RPMI8226 (cell line): ENCODE results near the gene TGFBR3.

Source experiments
- DNase-seq: peaks from one replicate; pipeline ENCODE4 v3.0.0-alpha.2; 2015

The TGFBR3 gene

DNA sequence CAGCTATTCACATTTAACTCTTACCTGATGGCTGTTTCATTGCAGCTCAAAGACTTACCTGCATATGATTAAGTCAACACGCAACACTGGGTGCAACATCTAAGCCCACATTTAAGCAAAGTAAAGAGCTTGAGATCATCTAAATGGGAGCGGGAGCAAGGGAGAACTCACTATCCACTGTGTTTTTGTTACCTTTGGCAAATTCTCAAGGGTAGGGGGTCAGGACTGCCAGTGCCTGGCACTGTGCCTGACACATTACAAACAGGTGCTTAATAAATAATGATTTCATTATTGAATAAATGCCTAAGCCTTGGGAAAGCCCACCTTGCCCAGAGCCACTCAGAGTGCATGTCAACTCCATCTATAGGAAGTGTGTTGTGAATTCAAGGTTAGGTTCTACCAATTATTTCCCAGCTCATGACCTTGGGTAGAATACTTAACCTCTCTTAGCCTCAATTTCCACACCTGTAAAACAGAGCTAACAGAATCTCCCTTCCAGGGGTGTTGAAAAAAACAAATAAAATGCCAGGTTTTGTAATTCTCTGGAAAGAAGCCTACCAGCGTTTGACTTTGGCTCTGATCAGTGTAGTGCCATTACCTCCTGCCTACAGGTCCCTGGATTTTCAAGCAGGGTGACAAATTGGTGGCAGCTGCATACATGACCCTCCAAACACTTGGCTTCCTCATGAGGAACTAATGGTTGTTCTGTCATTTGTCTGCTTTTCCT is 109.7 kb downstream of the TGFBR3 start:
- DNase-seq, result no peak

DNA sequence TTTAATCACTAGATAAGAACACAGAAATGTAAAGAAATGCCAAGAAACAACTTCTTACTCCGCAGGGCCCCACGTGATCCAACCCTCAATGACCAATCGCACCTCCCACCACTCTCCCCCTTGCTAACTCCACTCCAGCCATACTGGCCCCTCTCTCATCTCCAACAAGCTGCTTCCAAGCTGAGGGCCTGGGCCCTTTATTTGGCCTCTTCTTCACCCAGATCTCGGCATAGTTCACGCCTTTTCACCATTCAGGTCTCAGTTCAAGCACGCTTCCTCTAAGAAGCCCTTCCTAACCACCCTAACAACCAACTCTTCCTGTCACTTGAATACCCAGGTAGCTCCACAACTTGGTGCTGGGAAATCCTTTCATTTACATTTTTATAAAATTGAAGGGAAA is 110.7 kb downstream of the TGFBR3 start:
- no peak for DNase-seq

DNA sequence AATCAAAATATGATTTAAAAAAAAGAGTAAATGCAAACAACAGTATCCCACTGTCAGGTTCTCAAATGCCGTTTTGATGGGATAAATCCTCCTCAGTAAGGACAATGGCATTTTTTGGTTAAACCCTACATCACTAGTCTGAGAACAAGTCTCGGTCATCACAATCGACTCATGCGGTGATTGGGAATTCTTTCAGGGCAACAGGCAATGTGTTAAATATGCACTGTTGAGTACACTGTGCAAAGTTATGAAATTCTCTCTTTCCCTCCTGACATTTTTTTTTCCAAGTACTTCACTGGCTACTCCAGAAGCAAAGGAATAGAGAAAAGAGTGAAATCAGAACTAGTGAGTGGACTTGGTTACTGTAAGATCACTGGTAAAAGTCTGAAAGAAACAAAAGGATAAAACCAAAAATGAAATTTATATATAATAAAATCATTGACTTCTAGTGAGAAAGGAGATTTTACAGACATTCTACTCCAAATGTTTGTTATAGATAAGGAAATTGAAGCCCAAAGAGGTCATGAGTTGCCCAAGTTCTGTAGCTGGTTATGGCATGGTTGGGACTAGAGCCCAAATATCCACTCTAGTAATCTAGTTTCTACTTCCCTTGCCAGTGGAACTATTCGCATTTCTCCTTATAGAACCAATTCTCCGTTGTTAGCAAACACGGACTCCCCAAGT is 111.3 kb downstream of the TGFBR3 start:
- no peak for DNase-seq

DNA sequence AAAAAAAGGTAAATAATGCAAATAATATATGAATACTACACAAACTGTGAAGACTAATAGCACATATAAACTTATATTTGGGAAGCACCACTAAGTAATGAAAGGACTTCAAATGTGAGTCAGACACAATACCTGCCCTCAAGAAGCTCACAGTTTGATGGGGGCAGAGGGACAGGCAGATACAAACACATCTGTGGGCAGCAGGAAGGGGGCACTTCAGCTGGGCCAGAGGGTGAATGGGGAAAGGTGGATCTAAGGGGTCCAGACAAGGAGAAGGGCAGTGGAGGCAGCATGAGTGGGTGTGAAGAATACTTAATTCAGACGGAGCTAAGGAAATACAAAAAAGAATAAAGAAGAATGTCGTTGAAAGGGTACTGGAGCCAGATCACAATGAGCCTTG is 114.2 kb downstream of the TGFBR3 start:
- DNase-seq, result no peak

DNA sequence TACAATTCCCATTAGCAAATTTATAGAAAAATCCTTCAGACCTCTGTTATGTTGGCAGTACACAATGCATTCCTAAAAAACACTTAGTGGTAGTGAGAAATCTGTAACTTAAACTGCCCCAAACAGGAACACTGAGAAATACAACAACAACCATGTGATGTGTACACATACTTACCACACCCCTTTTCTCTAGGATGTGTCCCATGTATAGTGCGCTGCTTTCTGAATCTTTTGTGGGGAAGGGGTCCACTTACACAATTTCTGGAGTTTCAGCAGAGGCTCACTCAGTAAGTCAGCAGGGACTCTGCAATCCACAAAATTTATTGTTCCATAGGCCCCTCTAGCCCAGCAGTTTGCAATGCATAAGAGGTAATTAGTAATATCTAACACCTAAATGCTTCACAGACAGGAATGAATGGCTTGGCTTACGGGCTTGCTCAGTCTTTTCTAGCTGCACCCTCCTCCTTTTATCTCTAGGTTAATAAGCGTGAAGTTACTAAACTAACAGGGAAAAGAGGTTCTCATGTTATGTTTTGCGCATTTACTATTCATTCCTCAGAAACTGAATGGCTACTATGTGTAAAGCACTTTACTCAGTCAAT is 115.2 kb downstream of the TGFBR3 start:
- DNase-seq, result no peak

DNA sequence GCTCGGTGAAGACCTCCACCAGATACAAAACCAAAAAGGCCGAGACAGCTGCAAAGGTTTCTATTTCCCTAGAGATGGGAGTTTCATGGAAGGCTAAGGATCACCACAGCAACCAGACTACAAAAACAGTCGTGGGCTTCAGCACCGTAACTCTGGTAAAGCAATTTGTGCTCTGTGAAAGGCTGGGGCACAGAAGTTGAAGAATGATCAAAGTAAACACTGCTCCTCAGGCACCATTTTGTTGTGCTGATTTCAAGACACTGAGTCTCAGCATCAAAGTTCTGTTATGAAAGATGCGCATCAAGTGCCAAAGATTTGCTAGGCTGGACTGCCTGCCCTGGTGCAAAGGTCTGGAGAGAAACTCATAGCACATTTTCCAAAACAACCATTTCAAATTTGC is 116.2 kb downstream of the TGFBR3 start:
- DNase-seq, result no peak

DNA sequence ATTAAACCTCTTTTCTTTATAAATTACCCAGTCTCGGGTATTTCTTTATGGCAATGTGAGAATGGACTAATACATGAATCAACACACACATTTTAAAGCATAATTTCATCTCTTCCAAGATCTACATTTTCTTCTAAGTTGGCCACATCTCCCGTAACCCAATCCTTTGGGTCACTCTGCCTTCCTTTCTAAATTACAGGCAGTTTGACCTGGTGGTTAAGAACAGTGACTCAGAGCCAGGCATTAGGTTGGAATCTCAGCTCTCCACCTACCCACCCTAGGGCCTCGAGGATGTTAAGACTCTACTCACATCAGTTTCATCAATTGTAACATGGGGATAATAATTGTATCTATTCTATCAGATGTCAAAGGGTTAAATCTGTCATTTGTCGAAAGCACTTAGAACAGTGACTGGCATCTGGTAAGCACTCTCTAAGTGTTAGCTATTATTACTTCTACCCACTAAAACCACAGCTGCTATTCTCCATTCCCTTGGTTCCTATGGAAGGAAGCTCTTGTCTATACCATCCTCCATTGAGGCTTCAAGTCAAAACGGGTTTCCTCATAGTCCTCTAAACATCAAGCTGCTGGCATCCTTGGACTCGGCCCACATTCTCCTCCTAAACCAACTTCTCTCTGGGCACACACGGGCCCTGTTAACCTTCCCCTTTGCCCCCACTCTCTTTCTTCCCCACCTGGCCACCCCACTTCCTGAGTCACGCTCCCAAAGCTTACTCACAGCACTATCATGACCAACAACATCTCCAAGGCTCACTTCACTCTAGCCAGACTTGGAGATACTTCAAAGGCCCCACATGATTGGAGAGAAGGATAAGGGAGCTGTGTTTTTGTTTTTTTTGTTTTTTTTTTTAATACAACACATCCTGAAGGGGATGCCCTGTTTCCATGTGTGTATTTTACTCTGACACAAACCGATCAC is 116.9 kb downstream of the TGFBR3 start:
- no peak for DNase-seq

DNA sequence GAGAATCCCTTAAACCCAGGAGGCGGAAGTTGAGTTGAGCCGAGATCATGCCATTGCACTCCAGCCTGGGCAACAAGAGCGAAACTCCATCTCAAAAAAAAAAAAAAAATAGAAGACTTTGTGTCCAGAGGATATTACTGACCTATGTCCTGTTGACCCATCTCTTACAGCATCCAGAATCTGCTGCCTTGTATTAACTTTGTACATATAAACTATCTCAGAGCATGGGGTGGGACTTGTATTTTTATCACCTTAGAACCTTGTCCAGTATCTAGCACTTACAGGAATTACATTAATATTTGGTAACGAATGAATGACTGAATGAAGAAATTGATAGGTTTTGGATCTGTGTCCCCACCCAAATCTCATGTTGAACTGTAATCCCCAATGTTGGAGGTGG is 117.8 kb downstream of the TGFBR3 start:
- no peak for DNase-seq

DNA sequence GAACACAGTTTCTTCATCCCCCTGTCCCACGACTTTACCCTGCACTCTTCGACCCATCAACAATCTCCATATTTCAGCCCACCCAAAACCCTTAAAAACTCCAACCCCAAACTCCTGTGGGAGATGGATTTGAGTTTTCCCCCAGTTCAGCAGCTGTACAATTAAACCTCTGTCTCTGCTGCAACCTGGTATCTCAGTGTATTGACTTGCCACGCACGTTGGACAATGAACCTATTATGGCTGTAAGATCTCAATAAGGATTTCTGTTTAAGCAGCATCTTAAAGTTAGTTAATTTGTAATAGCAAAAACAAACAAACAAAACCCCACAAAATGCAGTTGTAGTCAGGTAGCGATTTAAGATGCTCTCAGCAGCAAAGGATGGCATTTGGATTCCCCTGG is 119.1 kb downstream of the TGFBR3 start:
- DNase-seq, result no peak

DNA sequence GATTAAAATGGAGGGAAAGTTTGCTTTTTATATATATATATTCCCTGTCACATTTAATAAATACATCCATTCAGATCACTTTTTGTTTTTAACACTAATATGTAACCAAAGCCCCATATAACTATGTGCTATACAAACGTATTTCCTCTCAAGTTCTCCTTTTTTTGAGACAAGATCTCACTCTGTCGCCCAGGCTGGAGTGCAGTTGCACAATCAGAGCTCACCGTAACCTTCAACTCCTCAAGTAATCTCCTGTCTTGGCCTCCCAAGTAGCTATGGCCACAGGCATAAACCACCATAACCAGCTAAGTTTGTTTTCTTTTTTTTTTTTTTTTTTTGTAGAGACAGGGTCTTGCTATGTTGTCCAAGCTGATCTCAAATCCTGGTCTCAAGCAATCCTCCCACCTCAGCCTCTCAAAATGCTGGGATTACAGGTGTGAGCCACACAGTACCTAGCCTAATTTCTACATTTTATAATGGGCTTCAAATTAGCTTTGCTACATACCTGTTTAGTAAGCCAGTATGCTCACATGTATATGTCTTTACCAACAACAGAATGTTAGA is 120.0 kb downstream of the TGFBR3 start:
- DNase-seq, result no peak

DNA sequence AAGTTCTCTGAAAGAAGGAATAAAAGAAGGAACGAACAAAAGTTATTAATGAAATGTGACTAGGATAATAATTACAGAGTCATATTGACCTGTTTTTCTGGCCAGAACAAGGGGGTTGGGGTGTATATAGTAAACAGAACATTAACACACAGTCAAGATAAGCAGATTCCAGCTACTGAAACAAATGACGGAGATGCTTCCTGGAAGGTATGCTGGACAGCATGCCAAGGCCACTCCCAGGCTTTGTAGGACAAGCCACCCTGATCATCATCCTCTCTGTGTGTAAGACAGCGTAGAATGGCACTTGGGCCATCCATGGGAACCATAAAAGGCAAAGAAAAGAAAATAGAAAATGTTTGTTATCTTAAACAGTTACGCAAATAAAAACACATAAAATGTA is 120.7 kb downstream of the TGFBR3 start:
- DNase-seq, result no peak

DNA sequence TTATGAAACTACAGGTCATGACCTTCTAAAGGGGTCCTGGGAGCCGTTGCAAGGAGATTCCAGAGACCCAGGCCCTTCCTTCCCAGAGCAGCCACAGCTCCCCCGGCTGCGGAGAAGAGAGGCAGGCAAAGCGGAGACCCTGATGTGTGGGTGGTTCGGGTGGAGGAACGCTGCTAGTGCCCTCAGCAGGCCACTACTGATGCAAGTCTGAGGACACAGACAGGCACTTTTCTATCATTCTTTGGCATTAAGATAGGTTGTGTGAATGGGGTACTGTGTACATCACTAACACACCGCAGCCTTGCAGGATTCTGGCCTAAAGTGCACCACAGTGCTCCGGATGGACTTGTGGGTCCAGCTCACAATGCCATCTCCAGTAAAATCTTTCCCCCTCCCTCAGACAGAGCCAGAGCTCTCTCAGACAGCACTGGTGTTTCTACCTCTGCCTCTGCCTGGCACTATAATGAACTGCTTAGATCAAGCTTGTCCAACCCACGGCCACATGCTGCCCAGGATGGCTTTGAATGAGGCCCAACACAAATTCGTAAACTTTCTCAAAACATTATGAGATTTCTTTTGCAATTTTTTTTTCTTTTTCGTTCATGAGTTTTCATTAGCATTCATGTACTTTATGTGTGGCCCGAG is 121.4 kb downstream of the TGFBR3 start:
- no peak for DNase-seq

DNA sequence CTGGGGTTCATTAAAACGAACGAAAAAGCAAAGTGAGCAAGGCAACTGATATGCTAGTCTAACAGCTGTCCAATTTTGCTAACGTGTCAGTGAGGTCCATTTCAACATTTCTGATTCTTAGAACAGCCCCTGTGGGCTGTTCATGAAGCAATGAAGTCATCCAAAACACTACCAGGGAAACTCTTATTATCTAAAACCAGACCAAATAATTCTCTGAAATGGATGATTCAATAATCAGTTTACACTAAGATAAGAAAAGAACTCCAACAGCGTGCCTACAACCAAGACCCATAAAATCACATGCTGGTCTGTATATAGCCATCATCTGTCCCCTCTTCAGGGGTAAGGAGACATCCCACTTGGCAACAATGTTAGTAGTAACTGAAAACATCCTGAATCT is 122.7 kb downstream of the TGFBR3 start:
- DNase-seq, result no peak

DNA sequence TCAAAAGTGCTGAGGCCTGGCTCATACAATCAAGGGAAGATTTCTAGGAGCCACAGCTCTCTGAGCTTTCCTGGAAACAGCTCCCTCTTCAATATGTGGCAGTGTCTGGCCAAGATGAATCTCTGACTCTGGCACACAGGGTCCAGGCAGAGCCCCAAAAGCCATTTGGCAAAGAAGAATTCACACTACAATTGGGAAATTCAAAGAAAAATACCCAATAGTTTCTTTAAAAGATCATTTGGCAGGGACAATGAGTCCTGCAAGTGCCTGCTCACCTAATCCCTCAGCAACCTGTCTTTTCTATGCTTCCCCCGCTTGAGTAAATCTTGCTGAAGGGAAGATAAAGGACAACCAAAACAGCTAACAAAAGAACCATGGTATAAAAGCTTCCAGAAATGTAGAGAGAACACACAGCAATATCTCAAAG is 124.6 kb downstream of the TGFBR3 start:
- DNase-seq, result no peak

DNA sequence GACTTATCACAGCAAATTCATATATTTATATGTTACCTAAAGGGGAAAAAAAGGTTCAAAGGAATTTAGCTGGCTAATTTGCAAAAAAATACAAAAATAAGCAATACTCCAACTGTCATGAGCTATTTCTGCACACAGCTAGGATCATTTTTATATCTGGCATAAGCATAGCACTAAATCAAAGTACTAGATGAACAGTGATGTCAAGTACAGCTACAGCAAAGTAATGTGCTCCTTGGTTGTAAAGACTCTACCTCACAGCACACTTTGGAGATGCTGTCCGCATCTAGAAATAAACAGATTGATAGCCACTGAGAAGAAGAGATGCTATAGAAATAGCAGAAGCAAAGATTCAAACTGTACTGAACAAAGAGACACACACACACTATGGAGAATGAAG is 125.4 kb downstream of the TGFBR3 start:
- DNase-seq, result no peak

DNA sequence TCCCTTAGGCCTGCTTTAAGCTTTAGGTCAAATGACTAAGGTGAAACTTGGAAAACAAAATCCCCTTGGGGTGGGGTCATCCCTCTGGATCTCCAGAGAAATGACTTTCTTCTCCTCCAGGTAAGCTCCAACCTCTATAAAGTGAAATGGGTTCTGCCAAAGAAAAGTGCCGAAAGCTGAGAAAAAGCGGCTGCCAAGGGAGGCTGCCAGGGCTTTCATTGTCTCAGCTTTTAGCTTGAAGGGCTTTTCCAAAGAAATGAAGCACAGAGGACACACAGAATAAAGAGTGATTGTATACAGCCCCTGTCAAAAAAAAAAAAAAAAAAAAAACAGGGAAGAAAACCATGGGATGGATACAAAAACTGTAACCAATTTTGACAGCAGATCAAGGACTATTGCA is 126.9 kb downstream of the TGFBR3 start:
- no peak for DNase-seq

DNA sequence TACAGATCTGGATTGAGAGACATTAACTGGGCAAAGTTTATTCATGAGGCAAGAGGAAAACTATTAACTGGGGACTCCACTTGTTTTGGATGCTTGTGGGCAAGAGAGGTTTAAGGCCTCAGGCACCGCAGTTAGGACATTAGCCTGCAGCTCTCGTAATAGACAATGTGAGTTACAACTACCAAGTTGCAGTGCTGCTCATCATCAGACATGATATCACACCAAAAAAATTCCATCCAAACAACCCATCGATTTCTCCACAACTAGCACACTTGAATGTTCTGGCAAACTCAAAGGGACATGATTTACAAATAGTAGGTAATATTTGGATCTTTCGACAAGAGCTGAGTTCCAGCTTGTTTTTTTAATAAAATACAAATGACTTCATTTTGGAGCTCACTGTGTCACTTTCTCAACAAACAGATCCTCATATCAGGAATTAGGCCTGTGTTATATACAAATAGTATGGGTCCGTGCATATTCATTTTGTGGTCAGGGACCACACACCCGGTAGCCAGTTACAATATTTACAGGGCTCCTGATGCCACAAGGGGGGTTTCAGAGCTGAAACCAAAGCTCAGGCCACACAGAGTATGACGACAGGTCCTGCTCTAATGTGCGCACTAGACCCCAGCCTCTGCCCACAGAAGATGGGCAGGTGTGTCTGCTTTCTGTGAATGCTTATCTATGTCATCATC is 128.0 kb downstream of the TGFBR3 start:
- DNase-seq, result no peak

DNA sequence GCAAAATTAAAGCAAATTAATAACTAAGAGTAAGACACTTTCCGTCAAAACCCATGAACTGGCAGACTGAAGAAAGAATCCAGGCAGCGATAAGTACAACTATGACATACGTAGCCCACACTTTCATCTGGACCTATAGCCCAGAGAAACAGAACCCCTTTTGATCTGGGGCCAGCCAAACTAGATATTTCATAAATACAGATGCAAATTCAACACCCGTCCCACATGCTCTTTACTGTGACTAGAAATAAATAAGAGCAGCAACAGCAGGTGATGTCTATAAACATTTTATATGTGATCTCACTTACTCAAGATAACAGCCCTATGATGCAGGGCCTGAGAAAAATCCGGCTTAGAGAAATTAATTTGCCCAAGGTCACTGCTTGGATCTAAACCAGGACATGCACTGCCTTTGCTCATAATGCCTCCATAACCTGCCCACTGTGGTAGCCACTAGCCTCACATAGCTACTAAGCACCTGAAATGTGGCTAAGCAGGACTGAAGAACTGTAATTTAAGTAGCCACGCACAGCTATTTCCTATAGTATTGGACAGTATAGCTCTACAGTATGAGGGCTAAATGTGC is 130.2 kb downstream of the TGFBR3 start:
- no peak for DNase-seq

DNA sequence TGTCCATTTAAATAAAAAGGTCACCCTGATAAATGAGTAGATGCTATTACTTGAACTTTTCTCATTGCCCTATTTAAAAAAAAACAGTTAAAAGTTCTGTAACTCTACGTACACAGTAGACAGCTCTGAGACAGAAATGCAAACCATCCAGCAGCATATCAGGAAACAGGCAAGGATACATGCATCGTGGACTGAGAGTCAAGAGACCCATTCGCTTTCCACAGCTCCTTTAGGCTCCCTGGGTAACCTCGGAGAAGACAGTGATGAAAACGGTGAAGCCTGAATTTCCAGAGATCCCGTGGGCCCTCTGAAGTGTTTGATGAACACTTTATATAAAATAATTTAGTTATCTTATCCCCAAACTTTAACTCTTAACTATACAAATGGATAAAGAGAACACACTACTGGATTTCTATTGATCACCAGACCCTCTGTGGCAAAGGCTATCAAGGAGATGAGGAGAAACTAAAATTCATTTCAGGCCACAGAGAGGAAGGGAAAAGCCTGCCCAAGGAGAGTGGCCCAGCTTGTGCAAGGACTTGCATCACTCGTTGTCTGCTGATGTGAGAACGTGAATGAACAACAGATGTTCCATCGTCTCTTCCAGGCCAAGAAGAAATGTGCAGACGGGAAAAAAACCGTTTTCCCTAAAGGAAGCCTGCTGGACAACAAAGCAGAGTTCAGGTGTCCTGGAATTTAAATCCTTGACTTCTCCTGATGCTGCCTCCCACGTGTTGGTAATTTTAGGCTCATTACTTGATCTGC is 131.0 kb downstream of the TGFBR3 start:
- no peak for DNase-seq

DNA sequence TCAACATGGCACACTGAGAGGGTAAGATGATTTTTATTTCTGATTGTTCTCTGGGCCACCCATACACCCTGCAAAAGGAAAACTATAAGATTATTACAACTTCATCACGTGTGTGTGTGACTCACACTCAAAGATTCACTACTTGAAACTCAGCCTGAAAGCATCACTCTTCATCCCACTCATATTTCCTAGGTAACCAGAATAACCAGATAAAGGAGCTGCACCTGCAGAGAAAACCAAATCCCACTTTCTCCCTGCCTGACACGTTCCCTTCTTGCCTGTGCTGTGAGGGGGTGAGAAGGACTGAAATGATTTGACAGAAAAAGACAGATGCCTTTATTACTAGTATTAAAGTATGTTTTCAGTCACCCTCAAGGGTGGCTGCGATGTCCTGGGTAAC is 131.6 kb downstream of the TGFBR3 start:
- no peak for DNase-seq

DNA sequence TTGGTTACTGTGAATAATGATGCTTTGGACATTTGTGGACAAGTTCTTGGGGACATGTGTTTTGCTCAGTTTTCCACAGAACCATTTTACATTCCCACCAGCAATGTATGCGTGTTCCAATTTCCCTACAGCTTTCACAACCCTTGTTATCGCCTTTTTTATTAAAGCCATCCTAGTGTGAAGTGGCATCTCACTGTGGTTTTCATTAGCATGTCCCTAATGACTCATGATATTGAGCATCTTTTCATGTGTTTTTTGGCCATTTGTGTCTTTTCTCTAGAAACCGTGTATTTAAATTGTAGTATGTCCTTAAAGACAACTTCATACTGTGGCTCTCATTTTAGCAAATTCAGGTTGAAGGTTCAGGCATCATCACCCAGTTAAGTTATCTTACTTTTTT is 132.1 kb downstream of the TGFBR3 start:
- DNase-seq, result no peak
